Keratinocyte (primary cell): Measurements from ENCODE around the gene OR8B8. TPM values are rescaled to one million over a fixed set of nuclear protein-coding genes. Genes with fewer than 3 reads are reported as not detected.

Experiments used
- DNase-seq: peaks from one replicate; pipeline ENCODE4 v3.0.0-alpha.2; 2011; ENCODE audit warnings: low read depth, missing footprints, low spot score
- FAIRE-seq: peaks from 2 replicates; lab custom pipeline; 2011; peaks lifted over from hg19 to GRCh38; lab: Jason Lieb, UNC
- H2AFZ ChIP-seq: 2 replicates; pipeline ENCODE4 v1.6.0; 2012; ENCODE audit warnings: low read length, control low read depth, inconsistent platforms; ENCODE audit not compliant: control insufficient read depth
- H3K27ac ChIP-seq: 2 replicates; pipeline ENCODE4 v1.5.1; 2011; ENCODE audit warnings: low read length; ENCODE audit not compliant: control insufficient read depth, insufficient read depth
- H3K27me3 ChIP-seq: 3 replicates; pipeline ENCODE4 v1.6.0; 2011; ENCODE audit warnings: low read length; ENCODE audit not compliant: control insufficient read depth, insufficient read depth; ENCODE audit errors: extremely low read depth
- H3K36me3 ChIP-seq, 2 experiments: 2 replicates in 1 of 2; 3 replicates in 1 of 2; pipeline ENCODE4 v1.5.1; 2011; ENCODE audit warnings: low read length in 2 of 2, mild to moderate bottlenecking in 1 of 2; ENCODE audit not compliant: control insufficient read depth in 2 of 2, insufficient read depth in 2 of 2; ENCODE audit errors: extremely low read depth in 1 of 2
- H3K4me1 ChIP-seq: 3 replicates; pipeline ENCODE4 v1.5.1; 2011; ENCODE audit warnings: low read length; ENCODE audit not compliant: control insufficient read depth, insufficient read depth; ENCODE audit errors: extremely low read depth
- H3K4me2 ChIP-seq: 3 replicates; pipeline ENCODE4 v1.6.0; 2011; ENCODE audit warnings: low read depth, low read length; ENCODE audit not compliant: control insufficient read depth, insufficient read depth; ENCODE audit errors: extremely low read depth
- H3K4me3 ChIP-seq, 3 experiments: fragments of 200-600 bp in 1 of 3; sonication (generic) in 1 of 3; 2 replicates in 2 of 3; 3 replicates in 1 of 3; pipeline ENCODE4 v1.5.1; 2011 to 2016; ENCODE audit warnings: low read length in 3 of 3, mild to moderate bottlenecking in 3 of 3, control low read depth in 2 of 3, inconsistent platforms in 1 of 3, low read depth in 1 of 3, mixed read lengths in 1 of 3, mixed run types in 1 of 3, moderate library complexity in 1 of 3; ENCODE audit not compliant: control insufficient read depth in 2 of 3, insufficient read depth in 2 of 3; ENCODE audit errors: extremely low read depth in 1 of 3
- H3K79me2 ChIP-seq: 2 replicates; pipeline ENCODE4 v1.6.0; 2012; ENCODE audit warnings: low read length; ENCODE audit not compliant: control insufficient read depth, insufficient read depth
- H3K9ac ChIP-seq: 3 replicates; pipeline ENCODE4 v1.6.0; 2011; ENCODE audit warnings: low read length; ENCODE audit not compliant: control insufficient read depth, insufficient read depth; ENCODE audit errors: extremely low read depth
- H3K9me1 ChIP-seq: 3 replicates; pipeline ENCODE4 v1.6.0; 2011; ENCODE audit warnings: low read length; ENCODE audit not compliant: control insufficient read depth, insufficient read depth; ENCODE audit errors: extremely low read depth
- H3K9me3 ChIP-seq: 2 replicates; pipeline ENCODE4 v1.5.1; 2012; ENCODE audit warnings: low read depth, low read length; ENCODE audit not compliant: control insufficient read depth
- H4K20me1 ChIP-seq: 3 replicates; pipeline ENCODE4 v1.6.0; 2011; ENCODE audit warnings: low read length; ENCODE audit not compliant: control insufficient read depth, insufficient read depth; ENCODE audit errors: extremely low read depth
- EZH2 ChIP-seq: IDR thresholded peaks from one replicate; pipeline ENCODE4 v1.6.1; 2012; ENCODE audit warnings: inconsistent platforms, mild to moderate bottlenecking, low read length, moderate library complexity
- dilution Hi-C: fragments of 300-500 bp; cut with MboI; formaldehyde crosslinking; loops from one replicate; pipeline ENCODE4 v1.7.0; 2020; ENCODE audit warnings: low sequenced_read_pairs; ENCODE audit not compliant: extremely low pct_ligation_motif_present
- polyA plus RNA-seq, 5 experiments: library from polyadenylated mRNA; depleted of rRNA in 3 of 5; stranded (reverse) in 3 of 5; stranded (forward) in 1 of 5; unstranded in 1 of 5; fragments of >200 nt; gene quantifications; 1 replicate in 1 of 5; 2 replicates in 3 of 5; 3 replicates in 1 of 5; pipeline versions ENCODE4 v1.2.1 to v1.2.3, GENCODE V29; 2011 to 2012; ENCODE audit warnings: missing spikeins in 2 of 5, low read depth in 1 of 5, low replicate concordance in 1 of 5
- TF ChIP-seq, protein P1 (sequence below), 3 experiments: IDR thresholded peaks in 1 of 3; conservative IDR thresholded peaks in 1 of 3; optimal IDR thresholded peaks in 1 of 3; 2 replicates in 2 of 3; 3 replicates in 1 of 3; pipeline versions ENCODE3 to v1.5.1; 2011; ENCODE audit warnings: low read length in 3 of 3, mild to moderate bottlenecking in 3 of 3, moderate library complexity in 2 of 3, control low read depth in 1 of 3, inconsistent platforms in 1 of 3; ENCODE audit not compliant: insufficient read depth in 2 of 3; ENCODE audit errors: extremely low read depth in 1 of 3

Gene OR8B8
- polyA plus RNA-seq, 1 donor (not counting 4 experiments of a cell fraction or from before 2014, with no cell fraction given) = not detected

GRCh38 chr11:124441081-124441480 is 4.4 kb downstream of the OR8B8 start:
- no peak for DNase-seq
- no peaks in the 10 kb centered on the region for H3K9me3 ChIP-seq
- no peaks in the 10 kb centered on the region for H3K27me3 ChIP-seq
- TF ChIP-seq EZH2 = no peak
- TF ChIP-seq, protein P1, sequence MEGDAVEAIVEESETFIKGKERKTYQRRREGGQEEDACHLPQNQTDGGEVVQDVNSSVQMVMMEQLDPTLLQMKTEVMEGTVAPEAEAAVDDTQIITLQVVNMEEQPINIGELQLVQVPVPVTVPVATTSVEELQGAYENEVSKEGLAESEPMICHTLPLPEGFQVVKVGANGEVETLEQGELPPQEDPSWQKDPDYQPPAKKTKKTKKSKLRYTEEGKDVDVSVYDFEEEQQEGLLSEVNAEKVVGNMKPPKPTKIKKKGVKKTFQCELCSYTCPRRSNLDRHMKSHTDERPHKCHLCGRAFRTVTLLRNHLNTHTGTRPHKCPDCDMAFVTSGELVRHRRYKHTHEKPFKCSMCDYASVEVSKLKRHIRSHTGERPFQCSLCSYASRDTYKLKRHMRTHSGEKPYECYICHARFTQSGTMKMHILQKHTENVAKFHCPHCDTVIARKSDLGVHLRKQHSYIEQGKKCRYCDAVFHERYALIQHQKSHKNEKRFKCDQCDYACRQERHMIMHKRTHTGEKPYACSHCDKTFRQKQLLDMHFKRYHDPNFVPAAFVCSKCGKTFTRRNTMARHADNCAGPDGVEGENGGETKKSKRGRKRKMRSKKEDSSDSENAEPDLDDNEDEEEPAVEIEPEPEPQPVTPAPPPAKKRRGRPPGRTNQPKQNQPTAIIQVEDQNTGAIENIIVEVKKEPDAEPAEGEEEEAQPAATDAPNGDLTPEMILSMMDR (optimal IDR thresholded peaks at IDR 0.05 in 1 of 3, IDR thresholded peaks at IDR 0.05 in 1 of 3, conservative IDR thresholded peaks at IDR 0.05 in 1 of 3; ENCODE audit: extremely low read depth in 1 of 3, insufficient read depth in 2 of 3, low read length in 3 of 3) = no peak
- dilution Hi-C loops = no loop called here
- H2AFZ ChIP-seq = no peak overlapping the region
- no peak overlapping the region for H3K27ac ChIP-seq
- H3K9ac ChIP-seq = no peak overlapping the region
- H3K4me3 ChIP-seq = no peak overlapping the region
- H3K36me3 ChIP-seq = no peaks in the 10 kb centered on the region
- no peak overlapping the region for H3K4me2 ChIP-seq
- no peaks in the 10 kb centered on the region for H3K4me1 ChIP-seq
- no peaks in the 10 kb centered on the region for H4K20me1 ChIP-seq
- no peak for FAIRE-seq
- H3K9me1 ChIP-seq = no peaks in the 10 kb centered on the region
- no peaks in the 10 kb centered on the region for H3K79me2 ChIP-seq

GRCh38 chr11:124440608-124441007 is 4.9 kb downstream of the OR8B8 start:
- FAIRE-seq (no peak), DNase-seq (no peak)
- no peak overlapping the region for H3K27ac ChIP-seq
- H3K9me3 ChIP-seq = no peaks in the 10 kb centered on the region
- no peaks in the 10 kb centered on the region for H3K27me3 ChIP-seq
- no peaks in the 10 kb centered on the region for H3K36me3 ChIP-seq
- H3K4me1 ChIP-seq = no peaks in the 10 kb centered on the region
- H3K9ac ChIP-seq = no peak overlapping the region
- H4K20me1 ChIP-seq = no peaks in the 10 kb centered on the region
- no peak overlapping the region for H3K4me3 ChIP-seq
- no peak overlapping the region for H3K4me2 ChIP-seq
- H2AFZ ChIP-seq = no peak overlapping the region
- H3K9me1 ChIP-seq = no peaks in the 10 kb centered on the region
- dilution Hi-C loops = no loop called here
- no peak for TF ChIP-seq EZH2
- TF ChIP-seq, protein P1 (optimal IDR thresholded peaks at IDR 0.05 in 1 of 3, IDR thresholded peaks at IDR 0.05 in 1 of 3, conservative IDR thresholded peaks at IDR 0.05 in 1 of 3; ENCODE audit: extremely low read depth in 1 of 3, insufficient read depth in 2 of 3, low read length in 3 of 3) = no peak
- H3K79me2 ChIP-seq = no peaks in the 10 kb centered on the region
